ENCODE data around the gene LY6G5C.

- TF ChIP-seq CTCF (IDR thresholded peaks at IDR 0.05; ENCODE audit: low read length) (no peak), EZH2phosphoT487 (IDR thresholded peaks at IDR 0.05; ENCODE audit: low read length) (no peak)
Observed at GRCh38 chr6:31632279-31632946, 48.5 kb downstream of the LY6G5C start.
